Prostate gland (tissue), 2 donors: Measurements from ENCODE around the gene PAFAH1B1. TPM values are rescaled to one million over a fixed set of nuclear protein-coding genes. Genes with fewer than 3 reads are reported as not detected.

Source experiments
- DNase-seq: peaks from one replicate; pipeline ENCODE4 v3.0.0-alpha.2; 2019; ENCODE audit warnings: low spot score
- H3K27ac ChIP-seq, 2 donors: fragments of 200-600 bp; sonication (generic); 2 replicates each; pipeline ENCODE4 v1.5.1; 2017 to 2019
- H3K27me3 ChIP-seq: fragments of 200-600 bp; sonication (generic); replicated peaks from 2 replicates; pipeline ENCODE4 v1.5.1; 2019; ENCODE audit not compliant: insufficient read depth
- H3K36me3 ChIP-seq, 2 donors: fragments of 200-600 bp; sonication (generic); 1 replicate in 1 of 2; 2 replicates in 1 of 2; pipeline versions ENCODE4 v1.5.1 to v1.8.1; 2017 to 2019
- H3K4me1 ChIP-seq: fragments of 200-600 bp; sonication (generic); replicated peaks from 2 replicates; pipeline ENCODE4 v1.5.1; 2019
- H3K4me3 ChIP-seq, 2 donors: fragments of 200-600 bp; sonication (generic); 2 replicates each; pipeline ENCODE4 v1.5.1; 2017 to 2019
- H3K9me3 ChIP-seq: fragments of 200-600 bp; sonication (generic); 2 replicates; pipeline ENCODE4 v1.5.1; 2017
- CTCF ChIP-seq, 4 experiments: fragments of 200-600 bp in 2 of 4; fragments of 450-650 bp in 2 of 4; sonication (generic) in 2 of 4; IDR thresholded peaks; 1 replicate in 3 of 4; 2 replicates in 1 of 4; pipeline ENCODE4 v1.5.1; 2016 to 2019; ENCODE audit warnings: antibody characterized with exemption in 4 of 4, mild to moderate bottlenecking in 2 of 4, moderate library complexity in 2 of 4
- POLR2A ChIP-seq: fragments of 450-650 bp; IDR thresholded peaks from one replicate; pipeline ENCODE4 v1.6.1; 2016; ENCODE audit warnings: antibody characterized with exemption, mild to moderate bottlenecking
- POLR2AphosphoS5 ChIP-seq: sonication (generic); formaldehyde crosslinking; IDR thresholded peaks from one replicate; pipeline ENCODE4 v1.6.1; 2017; ENCODE audit warnings: antibody characterized with exemption
- WGBS: methylation state at CpG from one replicate; pipeline ENCODE4 v1.1.5; 2018; 5-methylcytosine and 5-hydroxymethylcytosine counted together
- intact Hi-C: fragments of 100-400 bp; cut with DNase I; formaldehyde crosslinking; loops from one replicate; pipeline ENCODE4 v1.14.2; 2022
- total RNA-seq, 2 donors: library from RNA; depleted of rRNA; stranded (reverse); fragments of >200 nt; gene quantifications; one replicate each; pipeline ENCODE4 v1.1.0, GENCODE V29; 2016

The PAFAH1B1 gene
- total RNA-seq, 2 donors from 2014 or later: 47.9 to 92.9 TPM

- Histone ChIP-seq H3K4me3 (no peak overlapping the region), H3K4me1 (no peaks in the 10 kb centered on the region), H3K27me3 (no peaks in the 10 kb centered on the region), H3K9me3 (no peaks in the 10 kb centered on the region), H3K27ac (no peak overlapping the region), H3K36me3 (no peaks in the 10 kb centered on the region)
- intact Hi-C loops: no loop called here
- WGBS: 34% methylated on average over 4 of the region's 4 CpGs
- no peak for DNase-seq
- TF ChIP-seq CTCF (IDR thresholded peaks at IDR 0.05) (no peak), POLR2A (no peak), POLR2AphosphoS5 (no peak)
These were observed 13.3 kb upstream of the PAFAH1B1 start for GRCh38 chr17:2580151-2580550.

GRCh38 chr17:2580661-2581060 is 12.8 kb upstream of the PAFAH1B1 start:
- Histone ChIP-seq H3K4me1 (no peaks in the 10 kb centered on the region), H3K36me3 (no peaks in the 10 kb centered on the region), H3K27ac (no peak overlapping the region), H3K9me3 (no peaks in the 10 kb centered on the region), H3K4me3 (no peak overlapping the region), H3K27me3 (no peaks in the 10 kb centered on the region)
- 46% methylated on average over 5 of the region's 5 CpGs for WGBS
- intact Hi-C loops: no loop called here
- DNase-seq: no peak
- no peak for TF ChIP-seq POLR2A
- no peak for TF ChIP-seq CTCF (IDR thresholded peaks at IDR 0.05)
- no peak for TF ChIP-seq POLR2AphosphoS5

GRCh38 chr17:2582493-2582892 is 11.0 kb upstream of the PAFAH1B1 start:
- intact Hi-C loops: no loop called here
- Histone ChIP-seq H3K27me3 (no peaks in the 10 kb centered on the region), H3K4me1 (no peaks in the 10 kb centered on the region), H3K27ac (no peak overlapping the region), H3K9me3 (no peaks in the 10 kb centered on the region), H3K36me3 (no peaks in the 10 kb centered on the region), H3K4me3 (no peak overlapping the region)
- TF ChIP-seq POLR2AphosphoS5 (no peak), POLR2A (no peak), CTCF (IDR thresholded peaks at IDR 0.05) (no peak)
- WGBS: 97% methylated on average over 18 of the region's 18 CpGs
- DNase-seq: no peak

GRCh38 chr17:2591040-2591640 is 2.3 kb upstream of the PAFAH1B1 start:
- no peaks in the 10 kb centered on the region for H3K9me3 ChIP-seq
- peaks cover 3% of the 10 kb centered on the region for H3K4me1 ChIP-seq
- DNase-seq: no peak
- no peak for TF ChIP-seq POLR2A
- no peak for TF ChIP-seq CTCF (IDR thresholded peaks at IDR 0.05)
- no peak for TF ChIP-seq POLR2AphosphoS5
- no peaks in the 10 kb centered on the region for H3K36me3 ChIP-seq
- intact Hi-C loops: loop anchor here (5.0 kb wide), 1 partner anchor 121 kb away; the partner anchor contains the start of gene CLUH
- H3K4me3 ChIP-seq: no peak overlapping the region
- 95% methylated on average over 16 of the region's 16 CpGs for WGBS
- no peaks in the 10 kb centered on the region for H3K27me3 ChIP-seq
- H3K27ac ChIP-seq: no peak overlapping the region
